ENCODE results near the gene TTC34. TPM values are rescaled to one million over a fixed set of nuclear protein-coding genes. Genes with fewer than 3 reads are reported as not detected.

Gene TTC34
- total RNA-seq, 1 experiment from 2014 or later = 1.7 TPM

GRCh38 chr1:2645776-2646175, 155.7 kb downstream of the TTC34 start:
- POLR2A ChIA-PET (ENCODE audit: unreplicated experiment) = no interaction called here
- CTCF ChIA-PET = no interaction called here
- no peak overlapping the region for H3K27ac ChIP-seq
- no peaks in the 10 kb centered on the region for H3K9me2 ChIP-seq (ENCODE audit: insufficient read depth)
- H3F3A ChIP-seq (ENCODE audit: insufficient read depth, low read depth) = no peaks in the 10 kb centered on the region
- H3K4me3 ChIP-seq = no peak overlapping the region
- peaks cover 15% of the 10 kb centered on the region; the same call in 1 of the 2 replicates for H3K9me3 ChIP-seq (ENCODE audit: insufficient read depth, low read depth)
- peaks cover 45% of the 10 kb centered on the region for H3K27me3 ChIP-seq (ENCODE audit: insufficient read depth, low read depth)
- no peak overlapping the region for H3K4me2 ChIP-seq
- BruUV-seq (replicated peaks) = no TSS peak
- no peak overlapping the region for H2AFZ ChIP-seq
- no peak for DNase-seq
- 0 out of 2 replicates have a peak, but pooled peaks cover 5% of the 10 kb centered on the region for H3K4me1 ChIP-seq (replicated peaks; ENCODE audit: insufficient read depth)
- H4K20me1 ChIP-seq (ENCODE audit: insufficient read depth) = no peaks in the 10 kb centered on the region
- intact Hi-C loops (cut with micrococcal nuclease; ENCODE audit: unreplicated experiment) = loop anchor here (10.0 kb wide), 3 partner anchors 61 to 231 kb away; partner anchors contain the start of genes PEX10 and PRXL2B
- no peaks in the 10 kb centered on the region for H3K36me3 ChIP-seq (ENCODE audit: low read depth)
- TF ChIP-seq CTCF (conservative IDR thresholded peaks at IDR 0.05) = no peak
- no peak for TF ChIP-seq EZH2 (IDR thresholded peaks at IDR 0.05; ENCODE audit: low read depth)
- H3K79me2 ChIP-seq (ENCODE audit: low read depth) = no peaks in the 10 kb centered on the region

GRCh38 chr1:2645143-2645542, 156.3 kb downstream of the TTC34 start:
- ChIA-PET POLR2A (ENCODE audit: unreplicated experiment) (no interaction called here), CTCF (no interaction called here)
- BruUV-seq (replicated peaks) = no TSS peak
- no peaks in the 10 kb centered on the region for H3F3A ChIP-seq (ENCODE audit: insufficient read depth, low read depth)
- no peak overlapping the region for H2AFZ ChIP-seq
- H3K36me3 ChIP-seq (ENCODE audit: low read depth) = no peaks in the 10 kb centered on the region
- peaks cover 39% of the 10 kb centered on the region for H3K27me3 ChIP-seq (ENCODE audit: insufficient read depth, low read depth)
- H3K27ac ChIP-seq = no peak overlapping the region
- peaks cover 15% of the 10 kb centered on the region; the same call in 1 of the 2 replicates for H3K9me3 ChIP-seq (ENCODE audit: insufficient read depth, low read depth)
- H3K79me2 ChIP-seq (ENCODE audit: low read depth) = no peaks in the 10 kb centered on the region
- no peak for TF ChIP-seq CTCF (conservative IDR thresholded peaks at IDR 0.05)
- no peak for TF ChIP-seq EZH2 (IDR thresholded peaks at IDR 0.05; ENCODE audit: low read depth)
- H3K4me3 ChIP-seq = no peak overlapping the region
- no peak for DNase-seq
- H3K4me1 ChIP-seq (replicated peaks; ENCODE audit: insufficient read depth) = 0 out of 2 replicates have a peak, but pooled peaks cover 5% of the 10 kb centered on the region
- H4K20me1 ChIP-seq (ENCODE audit: insufficient read depth) = no peaks in the 10 kb centered on the region
- no peak overlapping the region for H3K4me2 ChIP-seq
- H3K9me2 ChIP-seq (ENCODE audit: insufficient read depth) = no peaks in the 10 kb centered on the region
- intact Hi-C loops (cut with micrococcal nuclease; ENCODE audit: unreplicated experiment) = loop anchor here (10.0 kb wide), 3 partner anchors 60 to 230 kb away; partner anchors contain the start of genes PEX10 and PRXL2B

DNA sequence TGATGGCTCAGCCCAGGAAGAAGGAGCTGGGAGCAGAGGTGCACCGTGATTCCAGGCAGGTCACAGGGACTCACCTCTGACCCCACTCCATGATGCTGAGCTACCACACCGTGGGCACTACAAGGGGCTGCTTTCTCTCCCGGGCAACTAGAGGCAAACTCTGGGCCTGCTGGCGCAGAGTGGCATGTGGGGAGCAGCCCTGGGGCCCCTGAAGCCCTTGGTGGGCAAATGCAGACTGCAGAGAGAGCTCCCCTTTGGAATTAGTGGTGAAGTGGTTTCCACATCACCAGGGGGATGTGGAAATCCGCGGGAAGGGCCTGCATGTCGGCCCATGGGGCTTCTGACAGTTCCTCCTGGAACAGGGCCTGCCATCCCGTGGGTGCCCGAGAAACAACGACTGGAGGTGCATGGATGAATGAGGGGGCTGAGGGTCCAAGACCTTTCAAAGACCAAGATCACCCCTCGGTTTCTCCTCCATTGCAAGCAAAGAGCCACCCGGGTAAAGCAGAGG, 156.8 kb downstream of the TTC34 start:
- POLR2A ChIA-PET (ENCODE audit: unreplicated experiment) = no interaction called here
- no peak overlapping the region for H3K27ac ChIP-seq
- CTCF ChIA-PET = no interaction called here
- TF ChIP-seq CTCF (conservative IDR thresholded peaks at IDR 0.05) = no peak
- TF ChIP-seq EZH2 (IDR thresholded peaks at IDR 0.05; ENCODE audit: low read depth) = no peak
- H3K9me3 ChIP-seq (ENCODE audit: insufficient read depth, low read depth) = peaks cover 15% of the 10 kb centered on the region; the same call in 1 of the 2 replicates
- intact Hi-C loops (cut with micrococcal nuclease; ENCODE audit: unreplicated experiment) = loop anchor here (10.0 kb wide), 3 partner anchors 60 to 230 kb away; partner anchors contain the start of genes PEX10 and PRXL2B
- no peaks in the 10 kb centered on the region for H3K36me3 ChIP-seq (ENCODE audit: low read depth)
- H3K9me2 ChIP-seq (ENCODE audit: insufficient read depth) = no peaks in the 10 kb centered on the region
- no peak for DNase-seq
- H3F3A ChIP-seq (ENCODE audit: insufficient read depth, low read depth) = no peaks in the 10 kb centered on the region
- no peak overlapping the region for H3K4me3 ChIP-seq
- H4K20me1 ChIP-seq (ENCODE audit: insufficient read depth) = no peaks in the 10 kb centered on the region
- no peak overlapping the region for H3K4me2 ChIP-seq
- no peaks in the 10 kb centered on the region for H3K79me2 ChIP-seq (ENCODE audit: low read depth)
- H3K4me1 ChIP-seq (replicated peaks; ENCODE audit: insufficient read depth) = 0 out of 2 replicates have a peak, but pooled peaks cover 5% of the 10 kb centered on the region
- no peak overlapping the region for H2AFZ ChIP-seq
- BruUV-seq (replicated peaks) = no TSS peak
- peaks cover 34% of the 10 kb centered on the region for H3K27me3 ChIP-seq (ENCODE audit: insufficient read depth, low read depth)

All from PC-9 (cell line).